B cell (primary cell): ENCODE data around the gene TRIOBP. TPM values are rescaled to one million over a fixed set of nuclear protein-coding genes. Genes with fewer than 3 reads are reported as not detected.

Experiments used
- ATAC-seq: fragments of 200-7000 bp; cut with Tn5 transposase; one replicate; pipeline ENCODE4 v1.10.0; 2021; ENCODE audit warnings: low read depth, mild to moderate bottlenecking, moderate number of reproducible peaks, moderate library complexity
- CTCF ChIA-PET: fragments of 350-600 bp; sonication (Branson Sonifier 250); formaldehyde crosslinking; loops from one replicate; lab custom pipeline; 2021; ENCODE audit warnings: antibody characterized with exemption, inconsistent platforms; lab: Charles Lee
- POLR2A ChIA-PET: fragments of 350-600 bp; sonication (Branson Sonifier 250); formaldehyde crosslinking; loops from one replicate; lab custom pipeline; 2021; ENCODE audit warnings: antibody characterized with exemption; lab: Charles Lee
- DNase-seq: peaks from one replicate; pipeline ENCODE4 v3.0.0; 2013
- H2AFZ ChIP-seq: 2 replicates; pipeline ENCODE4 v1.6.1; 2012; ENCODE audit warnings: mild to moderate bottlenecking, low read depth, low read length; ENCODE audit not compliant: insufficient read depth, poor library complexity, severe bottlenecking
- H3K27ac ChIP-seq, 2 donors: 1 replicate in 1 of 2; 2 replicates in 1 of 2; pipeline ENCODE4 v1.5.1; 2012 to 2013; ENCODE audit warnings: low read length in 2 of 2, mild to moderate bottlenecking in 2 of 2, moderate library complexity in 1 of 2
- H3K27me3 ChIP-seq, 4 experiments: fragments of 200-600 bp in 1 of 4; sonication (generic) in 1 of 4; replicated peaks in 1 of 4; 1 replicate in 2 of 4; 2 replicates in 2 of 4; pipeline versions ENCODE4 v1.6.1 to v1.7.0; 2013 to 2016; ENCODE audit warnings: low read length in 3 of 4, mild to moderate bottlenecking in 2 of 4, mixed read lengths in 1 of 4, moderate library complexity in 1 of 4; ENCODE audit not compliant: insufficient read depth in 4 of 4, control insufficient read depth in 3 of 4; ENCODE audit errors: control extremely low read depth in 1 of 4
- H3K36me3 ChIP-seq, 2 experiments: replicated peaks in 1 of 2; 1 replicate in 1 of 2; 2 replicates in 1 of 2; pipeline versions ENCODE4 v1.6.1 to v1.7.1; 2013; ENCODE audit warnings: low read length in 1 of 2; ENCODE audit not compliant: insufficient read depth in 2 of 2, control insufficient read depth in 1 of 2; ENCODE audit errors: control extremely low read depth in 1 of 2, extremely low read depth in 1 of 2
- H3K4me1 ChIP-seq, 2 donors: fragments of 200-600 bp in 1 of 2; sonication (generic) in 1 of 2; 1 replicate in 1 of 2; 2 replicates in 1 of 2; pipeline versions ENCODE4 v1.5.1 to v1.6.1; 2013 to 2017; ENCODE audit warnings: low read length in 2 of 2; ENCODE audit not compliant: control insufficient read depth in 2 of 2, insufficient read depth in 2 of 2
- H3K4me2 ChIP-seq: replicated peaks from 2 replicates; pipeline ENCODE3; 2012; ENCODE audit warnings: mild to moderate bottlenecking, low read depth, low read length; ENCODE audit not compliant: poor library complexity, severe bottlenecking
- H3K4me3 ChIP-seq, 5 experiments: fragments of 200-600 bp in 1 of 5; sonication (generic) in 1 of 5; 1 replicate in 3 of 5; 2 replicates in 2 of 5; pipeline versions ENCODE4 v1.5.1 to v1.7.0; 2011 to 2016; ENCODE audit warnings: low read length in 4 of 5, mild to moderate bottlenecking in 4 of 5, low read depth in 2 of 5, control low read depth in 1 of 5, moderate library complexity in 1 of 5; ENCODE audit not compliant: insufficient read depth in 1 of 5; ENCODE audit errors: control extremely low read depth in 1 of 5, extremely low read depth in 1 of 5
- H3K79me2 ChIP-seq: fragments of 200-600 bp; sonication (generic); one replicate; pipeline ENCODE4 v1.6.0; 2016; ENCODE audit warnings: low read length; ENCODE audit not compliant: control insufficient read depth, insufficient read depth
- H3K9ac ChIP-seq: fragments of 200-600 bp; sonication (generic); 2 replicates; pipeline ENCODE4 v1.6.1; 2017; ENCODE audit warnings: mild to moderate bottlenecking, low read length, moderate library complexity
- H3K9me3 ChIP-seq, 3 donors: one replicate each; pipeline versions ENCODE4 v1.6.1 to v1.7.1; 2013; ENCODE audit warnings: low read length in 2 of 3; ENCODE audit not compliant: control insufficient read depth in 2 of 3, insufficient read depth in 1 of 3; ENCODE audit errors: control extremely low read depth in 1 of 3
- H4K20me1 ChIP-seq: 2 replicates; pipeline ENCODE4 v1.6.0; 2012; ENCODE audit warnings: mild to moderate bottlenecking, low read length; ENCODE audit not compliant: insufficient read depth, control insufficient read depth, poor library complexity, severe bottlenecking
- H3K27ac Mint-ChIP-seq: one replicate; pipeline ENCODE4 v1.8.0; 2021; ENCODE audit warnings: mixed read lengths
- H3K27me3 Mint-ChIP-seq: one replicate; pipeline ENCODE4 v1.8.0; 2021; ENCODE audit warnings: mixed read lengths
- H3K4me1 Mint-ChIP-seq: one replicate; pipeline ENCODE4 v1.8.0; 2021; ENCODE audit warnings: mixed read lengths
- H3K4me3 Mint-ChIP-seq: one replicate; pipeline ENCODE4 v1.8.0; 2021; ENCODE audit warnings: mixed read lengths
- H3K9me3 Mint-ChIP-seq: one replicate; pipeline ENCODE4 v1.8.0; 2022; ENCODE audit warnings: mixed read lengths; ENCODE audit not compliant: insufficient read depth
- CTCF ChIP-seq: fragments of 200-600 bp; IDR thresholded peaks from one replicate; pipeline ENCODE4 v1.8.0; 2022; ENCODE audit warnings: antibody characterized with exemption, mild to moderate bottlenecking
- EZH2 ChIP-seq: IDR thresholded peaks from 2 replicates; pipeline ENCODE4 v1.6.1; 2012; ENCODE audit warnings: borderline replicate concordance, low read depth, mild to moderate bottlenecking, moderate library complexity, low read length; ENCODE audit not compliant: insufficient read depth, poor library complexity, severe bottlenecking
- WGBS: methylation state at CpG from one replicate; pipeline ENCODE4 v1.1.5; 2013; ENCODE audit warnings: missing lambda C conversion rate; ENCODE audit not compliant: insufficient coverage; 5-methylcytosine and 5-hydroxymethylcytosine counted together
- intact Hi-C: fragments of 100-400 bp; cut with micrococcal nuclease; formaldehyde crosslinking; loops from one replicate; pipeline ENCODE4 v1.10.0; 2022
- polyA plus RNA-seq: library from polyadenylated mRNA; depleted of rRNA; stranded (reverse); fragments of >200 nt; gene quantifications from 2 replicates; pipeline ENCODE4 v1.2.3, GENCODE V29; 2012
- total RNA-seq, 2 donors: library from RNA; stranded (reverse); fragments of 120-200 nt in 1 of 2; gene quantifications; 1 replicate in 1 of 2; 2 replicates in 1 of 2; pipeline versions ENCODE4 v1.2.3 to v1.2.4, GENCODE V29; 2013 to 2022

TRIOBP gene
- total and polyA plus RNA-seq, 2 donors (not counting 1 experiment from before 2014, with no cell fraction given): 26.8 to 47.5 TPM

GRCh38 chr22:37733625-37734401 is 37.0 kb downstream of the TRIOBP start:
- DNase-seq (no peak), ATAC-seq (no peak)
- H3K27me3 Mint-ChIP-seq: peaks cover 5% of the 10 kb centered on the region
- no peak overlapping the region for H2AFZ ChIP-seq
- no peak overlapping the region for H3K4me3 Mint-ChIP-seq
- H3K27me3 ChIP-seq: peaks cover 0 to 2% (median 0%) of the 10 kb centered on the region in 4 experiments
- no peak overlapping the region for H3K4me2 ChIP-seq
- H3K79me2 ChIP-seq: no peaks in the 10 kb centered on the region
- POLR2A ChIA-PET: interaction anchor here (0.6 kb wide), 1 partner anchor 26 kb away, joined by 4 read pairs; no protein-coding TSS in a partner anchor
- H3K36me3 ChIP-seq: no peaks in the 10 kb centered on the region
- intact Hi-C loops: no loop called here
- CTCF ChIA-PET: no interaction called here
- no peaks in the 10 kb centered on the region for H3K9me3 ChIP-seq
- peaks cover 4% of the 10 kb centered on the region for H3K4me1 Mint-ChIP-seq
- WGBS: 98% methylated on average over 9 of the region's 11 CpGs
- no peak for TF ChIP-seq EZH2
- no peak for TF ChIP-seq CTCF
- no peak overlapping the region for H3K27ac Mint-ChIP-seq
- H3K4me1 ChIP-seq: peaks cover 0 to 3% of the 10 kb centered on the region in 2 donors
- H3K27ac ChIP-seq: no peak overlapping the region
- no peak overlapping the region for H3K9ac ChIP-seq
- H3K9me3 Mint-ChIP-seq: no peaks in the 10 kb centered on the region
- H4K20me1 ChIP-seq: no peaks in the 10 kb centered on the region
- H3K4me3 ChIP-seq: no peak overlapping the region

GRCh38 chr22:37734402-37734700 is 37.5 kb downstream of the TRIOBP start:
- no peak for DNase-seq
- Mint-ChIP-seq H3K4me3 (no peak overlapping the region), H3K9me3 (no peaks in the 10 kb centered on the region), H3K4me1 (peaks cover 4% of the 10 kb centered on the region), H3K27me3 (peaks cover 5% of the 10 kb centered on the region), H3K27ac (no peak overlapping the region)
- CTCF ChIA-PET: no interaction called here
- intact Hi-C loops: no loop called here
- no peaks in the 10 kb centered on the region for H3K9me3 ChIP-seq
- H3K4me3 ChIP-seq: no peak overlapping the region
- no peak overlapping the region for H2AFZ ChIP-seq
- no peak overlapping the region for H3K4me2 ChIP-seq
- no peaks in the 10 kb centered on the region for H3K79me2 ChIP-seq
- no peaks in the 10 kb centered on the region for H4K20me1 ChIP-seq
- 87% methylated on average over 4 of the region's 6 CpGs for WGBS
- H3K27ac ChIP-seq: no peak overlapping the region
- H3K36me3 ChIP-seq: no peaks in the 10 kb centered on the region
- TF ChIP-seq EZH2 (no peak), CTCF (no peak)
- POLR2A ChIA-PET: interaction anchor here (0.6 kb wide), 1 partner anchor 27 kb away, joined by 4 read pairs; no protein-coding TSS in a partner anchor
- peaks cover 0 to 3% of the 10 kb centered on the region in 2 donors for H3K4me1 ChIP-seq
- ATAC-seq: no peak
- no peak overlapping the region for H3K9ac ChIP-seq
- peaks cover 0 to 4% (median 0%) of the 10 kb centered on the region in 4 experiments for H3K27me3 ChIP-seq
